A549 (cell line): ENCODE data around the gene CHSY3.

Source experiments
- JUNB ChIP-seq: fragments of >200 bp; sonication (Bioruptor Twin); formaldehyde crosslinking; IDR thresholded peaks from 2 replicates; pipeline ENCODE4 v1.6.1; 2016
- ZSCAN20 ChIP-seq: fragments of 250-450 bp; sonication (Bioruptor Pico); IDR thresholded peaks from 2 replicates; pipeline ENCODE4 v1.8.0; 2022; ENCODE audit warnings: mild to moderate bottlenecking, moderate library complexity
- TF ChIP-seq, protein P1 (sequence below): fragments of >200 bp; sonication (Bioruptor Twin); formaldehyde crosslinking; IDR thresholded peaks from 3 replicates; pipeline ENCODE4 v1.5.1; 2016

DNA sequence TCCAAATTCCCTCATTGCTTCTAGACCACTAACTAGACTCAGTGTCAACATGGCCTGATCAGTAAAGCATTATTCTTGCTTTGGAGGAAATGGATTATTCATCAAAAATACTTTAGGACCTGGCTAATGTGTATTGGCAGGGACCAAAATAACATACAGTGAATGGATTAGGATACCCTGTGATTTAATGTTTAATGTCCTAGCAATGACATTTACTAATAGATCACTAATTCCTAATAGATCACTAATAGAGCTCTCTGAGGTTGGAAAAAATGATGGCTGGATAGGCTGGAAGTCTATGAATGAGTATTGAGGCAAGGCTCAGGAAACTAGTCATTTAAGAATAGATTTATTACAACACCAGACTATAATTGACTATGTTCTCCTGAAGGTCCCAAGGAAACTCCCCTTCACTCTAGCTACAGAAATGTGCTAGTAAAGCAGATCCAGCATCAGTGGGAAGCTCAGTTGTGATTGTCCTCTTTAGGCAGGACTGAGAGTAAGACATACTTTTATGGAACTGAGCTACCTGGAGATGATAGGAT is 46.1 kb upstream of the CHSY3 start:
- TF ChIP-seq, protein P1, sequence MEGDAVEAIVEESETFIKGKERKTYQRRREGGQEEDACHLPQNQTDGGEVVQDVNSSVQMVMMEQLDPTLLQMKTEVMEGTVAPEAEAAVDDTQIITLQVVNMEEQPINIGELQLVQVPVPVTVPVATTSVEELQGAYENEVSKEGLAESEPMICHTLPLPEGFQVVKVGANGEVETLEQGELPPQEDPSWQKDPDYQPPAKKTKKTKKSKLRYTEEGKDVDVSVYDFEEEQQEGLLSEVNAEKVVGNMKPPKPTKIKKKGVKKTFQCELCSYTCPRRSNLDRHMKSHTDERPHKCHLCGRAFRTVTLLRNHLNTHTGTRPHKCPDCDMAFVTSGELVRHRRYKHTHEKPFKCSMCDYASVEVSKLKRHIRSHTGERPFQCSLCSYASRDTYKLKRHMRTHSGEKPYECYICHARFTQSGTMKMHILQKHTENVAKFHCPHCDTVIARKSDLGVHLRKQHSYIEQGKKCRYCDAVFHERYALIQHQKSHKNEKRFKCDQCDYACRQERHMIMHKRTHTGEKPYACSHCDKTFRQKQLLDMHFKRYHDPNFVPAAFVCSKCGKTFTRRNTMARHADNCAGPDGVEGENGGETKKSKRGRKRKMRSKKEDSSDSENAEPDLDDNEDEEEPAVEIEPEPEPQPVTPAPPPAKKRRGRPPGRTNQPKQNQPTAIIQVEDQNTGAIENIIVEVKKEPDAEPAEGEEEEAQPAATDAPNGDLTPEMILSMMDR: no peak
- TF ChIP-seq JUNB: no peak
- TF ChIP-seq ZSCAN20 (CRISPR knock-in tag): no peak
